Endothelial cell of umbilical vein (primary cell): ENCODE results near the gene MED26. TPM values are rescaled to one million over a fixed set of nuclear protein-coding genes. Genes with fewer than 3 reads are reported as not detected.

Experiments
- BruUV-seq: library from RNA; stranded (reverse); fragments of 400-500 nt; replicated peaks from 2 replicates; lab custom pipeline; 2021; lab: Mats Ljungman, UMichigan
- CTCF ChIA-PET: fragments of 300-600, 350-600 bp; sonication (Branson Sonifier 250); formaldehyde crosslinking; loops from one replicate; lab custom pipeline; 2021; ENCODE audit warnings: antibody characterized with exemption, inconsistent platforms; lab: Charles Lee
- POLR2A ChIA-PET: fragments of 300-600, 350-600 bp; sonication (Branson Sonifier 250); formaldehyde crosslinking; loops from one replicate; lab custom pipeline; 2021; ENCODE audit warnings: antibody characterized with exemption, inconsistent platforms; lab: Charles Lee
- DNase-seq: peaks from one replicate; pipeline ENCODE4 v3.0.0-alpha.2; 2011; ENCODE audit warnings: low read depth, low spot score
- FAIRE-seq: peaks from 2 replicates; lab custom pipeline; 2011; peaks lifted over from hg19 to GRCh38; lab: Jason Lieb, UNC
- H2AFZ ChIP-seq: 2 replicates; pipeline ENCODE4 v1.6.0; 2012; ENCODE audit warnings: low read depth, low read length, control low read depth, inconsistent platforms
- H3K27ac ChIP-seq: 2 replicates; pipeline ENCODE4 v1.5.1; 2011; ENCODE audit warnings: low read depth, mild to moderate bottlenecking, control low read depth, low read length, moderate library complexity; ENCODE audit not compliant: insufficient read depth
- H3K27me3 ChIP-seq, 2 experiments: 2 replicates each; pipeline versions ENCODE4 v1.6.0 to v1.6.1; 2011; ENCODE audit warnings: low read length in 2 of 2, mixed read lengths in 1 of 2; ENCODE audit not compliant: control insufficient read depth in 2 of 2, insufficient read depth in 2 of 2
- H3K36me3 ChIP-seq, 2 experiments: 2 replicates in 1 of 2; 3 replicates in 1 of 2; pipeline ENCODE4 v1.5.1; 2011; ENCODE audit warnings: low read length in 2 of 2, mild to moderate bottlenecking in 1 of 2, moderate library complexity in 1 of 2; ENCODE audit not compliant: control insufficient read depth in 2 of 2, insufficient read depth in 2 of 2; ENCODE audit errors: extremely low read depth in 1 of 2
- H3K4me1 ChIP-seq: 3 replicates; pipeline ENCODE4 v1.5.1; 2011; ENCODE audit warnings: mild to moderate bottlenecking, low read length; ENCODE audit not compliant: control insufficient read depth, insufficient read depth; ENCODE audit errors: extremely low read depth
- H3K4me2 ChIP-seq: 2 replicates; pipeline ENCODE4 v1.6.1; 2011; ENCODE audit warnings: low read length, control low read depth, mixed read lengths; ENCODE audit not compliant: insufficient read depth
- H3K4me3 ChIP-seq, 3 experiments: fragments of 200-600 bp in 1 of 3; sonication (generic), shearing (Covaris generic) in 1 of 3; replicated peaks in 1 of 3; 2 replicates each; pipeline ENCODE4 v1.5.1; 2011 to 2016; ENCODE audit warnings: control low read depth in 3 of 3, low read length in 3 of 3, mild to moderate bottlenecking in 2 of 3, inconsistent platforms in 1 of 3, low read depth in 1 of 3, moderate library complexity in 1 of 3; ENCODE audit not compliant: insufficient read depth in 1 of 3
- H3K79me2 ChIP-seq: 2 replicates; pipeline ENCODE4 v1.6.0; 2012; ENCODE audit warnings: low read length, inconsistent platforms; ENCODE audit not compliant: control insufficient read depth, insufficient read depth
- H3K9ac ChIP-seq: replicated peaks from 2 replicates; pipeline ENCODE3; 2011; ENCODE audit warnings: low read length, control low read depth; ENCODE audit not compliant: insufficient read depth; ENCODE audit errors: extremely low read depth
- H3K9me1 ChIP-seq: replicated peaks from 3 replicates; pipeline ENCODE4 v1.6.0; 2011; ENCODE audit warnings: mild to moderate bottlenecking, low read length; ENCODE audit not compliant: control insufficient read depth, insufficient read depth; ENCODE audit errors: extremely low read depth
- H3K9me3 ChIP-seq: replicated peaks from 2 replicates; pipeline ENCODE4 v1.5.1; 2012; ENCODE audit warnings: low read length, inconsistent platforms; ENCODE audit not compliant: control insufficient read depth, insufficient read depth
- H4K20me1 ChIP-seq: replicated peaks from 2 replicates; pipeline ENCODE3; 2011; ENCODE audit warnings: mild to moderate bottlenecking, low read length; ENCODE audit not compliant: control insufficient read depth, insufficient read depth; ENCODE audit errors: extremely low read depth
- EZH2 ChIP-seq: IDR thresholded peaks from 2 replicates; pipeline ENCODE4 v1.6.1; 2012; ENCODE audit warnings: borderline replicate concordance, low read depth, mild to moderate bottlenecking, moderate library complexity, low read length, inconsistent platforms; ENCODE audit not compliant: severe bottlenecking
- FOS ChIP-seq: IDR thresholded peaks from 2 replicates; pipeline ENCODE4 v1.6.1; 2011; ENCODE audit warnings: mild to moderate bottlenecking, low read length, moderate library complexity, borderline replicate concordance; ENCODE audit not compliant: insufficient read depth
- GATA2 ChIP-seq: IDR thresholded peaks from 2 replicates; pipeline ENCODE4 v1.7.0; 2011; ENCODE audit warnings: low read depth, mild to moderate bottlenecking, moderate library complexity, mixed read lengths, low read length; ENCODE audit not compliant: insufficient read length, insufficient read depth
- JUN ChIP-seq: IDR thresholded peaks from 2 replicates; pipeline ENCODE4 v1.6.1; 2011; ENCODE audit warnings: borderline replicate concordance, low read depth; ENCODE audit not compliant: insufficient read length, insufficient read depth
- MYC ChIP-seq: IDR thresholded peaks from one replicate; pipeline ENCODE4 v1.6.1; 2011; ENCODE audit warnings: mild to moderate bottlenecking, low read depth, low read length
- POLR2A ChIP-seq: IDR thresholded peaks from 2 replicates; pipeline ENCODE4 v1.6.1; 2012; ENCODE audit warnings: low read depth, mild to moderate bottlenecking, control low read depth, low read length
- POLR2AphosphoS5 ChIP-seq: IDR thresholded peaks from 2 replicates; pipeline ENCODE4 v1.6.1; 2012; ENCODE audit warnings: low read depth, mild to moderate bottlenecking, control low read depth, low read length, moderate library complexity; ENCODE audit not compliant: insufficient read depth
- dilution Hi-C: fragments of 300-500 bp; cut with MboI; formaldehyde crosslinking; loops from one replicate; pipeline ENCODE4 v1.15.0; 2019; ENCODE audit warnings: low sequenced_read_pairs; ENCODE audit not compliant: extremely low pct_ligation_motif_present
- intact Hi-C: fragments of 100-400 bp; cut with micrococcal nuclease; formaldehyde crosslinking; loops from one replicate; pipeline ENCODE4 v1.10.0; 2022
- polyA plus RNA-seq, 4 experiments: library from polyadenylated mRNA; depleted of rRNA in 3 of 4; stranded (reverse) in 3 of 4; unstranded in 1 of 4; fragments of >200 nt; gene quantifications; 2 replicates each; pipeline versions ENCODE4 v1.2.1 to v1.2.3, GENCODE V29; 2011 to 2012; ENCODE audit warnings: missing spikeins in 1 of 4
- total RNA-seq: library from RNA; stranded (reverse); gene quantifications from 2 replicates; pipeline ENCODE4 v1.2.3, GENCODE V29; 2021
- TF ChIP-seq, protein P1 (sequence below), 2 donors: IDR thresholded peaks; 1 replicate in 1 of 2; 2 replicates in 1 of 2; pipeline ENCODE4 v1.5.1; 2011; ENCODE audit warnings: low read length in 2 of 2, mild to moderate bottlenecking in 2 of 2, moderate library complexity in 2 of 2, control low read depth in 1 of 2, inconsistent platforms in 1 of 2, low read depth in 1 of 2; ENCODE audit not compliant: insufficient read depth in 1 of 2; ENCODE audit errors: extremely low read depth in 1 of 2
- TF ChIP-seq, protein P2 (sequence below): IDR thresholded peaks from 2 replicates; pipeline ENCODE4 v1.6.1; 2011; ENCODE audit not compliant: insufficient read depth, insufficient read length

The MED26 gene
- total and polyA plus RNA-seq, 2 donors (not counting 3 experiments of a cell fraction or from before 2014, with no cell fraction given): 5.6 to 13.4 TPM

DNA sequence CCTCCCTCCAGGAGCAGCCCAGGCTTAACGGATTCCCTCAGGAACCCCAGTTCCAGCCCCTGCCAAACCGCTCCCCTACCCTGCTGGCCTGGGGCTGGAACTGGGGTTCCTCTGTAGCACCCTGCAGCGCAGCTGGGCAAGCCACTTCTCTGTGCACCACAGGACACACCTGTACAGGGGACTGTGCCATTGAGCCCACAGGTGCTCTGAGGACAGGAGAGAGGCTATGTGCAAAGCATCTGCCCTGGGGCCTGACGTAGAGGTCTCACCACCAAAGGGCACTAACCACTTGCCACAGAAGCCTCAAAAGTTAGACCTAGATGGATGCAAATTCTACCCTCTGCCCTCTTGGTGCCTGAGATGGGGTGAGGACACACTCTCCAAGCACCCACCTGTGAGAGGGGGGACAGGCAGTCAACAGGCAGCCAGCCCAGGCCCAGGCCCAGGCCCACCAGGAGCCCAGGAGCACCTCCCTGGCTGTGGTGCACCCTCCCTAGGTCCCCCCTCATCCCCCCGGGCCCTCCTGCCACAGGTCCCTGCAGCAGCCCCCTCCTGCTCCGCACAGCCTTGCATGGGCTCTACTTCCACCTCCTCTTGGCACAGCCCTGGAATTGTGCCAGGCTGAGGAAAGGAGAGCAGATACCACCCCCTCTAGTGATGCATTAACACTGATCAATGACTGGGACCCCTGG, 28.2 kb downstream of the MED26 start:
- dilution Hi-C loops (no loop called here), intact Hi-C loops (no loop called here)
- no peaks in the 10 kb centered on the region for H3K27me3 ChIP-seq
- no peak overlapping the region for H3K9ac ChIP-seq
- H3K36me3 ChIP-seq: no peaks in the 10 kb centered on the region
- FAIRE-seq (no peak), DNase-seq (no peak)
- TF ChIP-seq, protein P1, sequence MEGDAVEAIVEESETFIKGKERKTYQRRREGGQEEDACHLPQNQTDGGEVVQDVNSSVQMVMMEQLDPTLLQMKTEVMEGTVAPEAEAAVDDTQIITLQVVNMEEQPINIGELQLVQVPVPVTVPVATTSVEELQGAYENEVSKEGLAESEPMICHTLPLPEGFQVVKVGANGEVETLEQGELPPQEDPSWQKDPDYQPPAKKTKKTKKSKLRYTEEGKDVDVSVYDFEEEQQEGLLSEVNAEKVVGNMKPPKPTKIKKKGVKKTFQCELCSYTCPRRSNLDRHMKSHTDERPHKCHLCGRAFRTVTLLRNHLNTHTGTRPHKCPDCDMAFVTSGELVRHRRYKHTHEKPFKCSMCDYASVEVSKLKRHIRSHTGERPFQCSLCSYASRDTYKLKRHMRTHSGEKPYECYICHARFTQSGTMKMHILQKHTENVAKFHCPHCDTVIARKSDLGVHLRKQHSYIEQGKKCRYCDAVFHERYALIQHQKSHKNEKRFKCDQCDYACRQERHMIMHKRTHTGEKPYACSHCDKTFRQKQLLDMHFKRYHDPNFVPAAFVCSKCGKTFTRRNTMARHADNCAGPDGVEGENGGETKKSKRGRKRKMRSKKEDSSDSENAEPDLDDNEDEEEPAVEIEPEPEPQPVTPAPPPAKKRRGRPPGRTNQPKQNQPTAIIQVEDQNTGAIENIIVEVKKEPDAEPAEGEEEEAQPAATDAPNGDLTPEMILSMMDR (IDR thresholded peaks at IDR 0.05; ENCODE audit: extremely low read depth in 1 of 2, insufficient read depth in 1 of 2, low read depth in 1 of 2, low read length in 2 of 2): no peak
- TF ChIP-seq FOS (no peak), POLR2AphosphoS5 (no peak), POLR2A (no peak), MYC (no peak), GATA2 (no peak), EZH2 (no peak), JUN (no peak)
- TF ChIP-seq, protein P2, sequence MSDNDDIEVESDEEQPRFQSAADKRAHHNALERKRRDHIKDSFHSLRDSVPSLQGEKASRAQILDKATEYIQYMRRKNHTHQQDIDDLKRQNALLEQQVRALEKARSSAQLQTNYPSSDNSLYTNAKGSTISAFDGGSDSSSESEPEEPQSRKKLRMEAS: no peak
- no TSS peak for BruUV-seq
- H2AFZ ChIP-seq: no peak overlapping the region
- H3K9me3 ChIP-seq: no peaks in the 10 kb centered on the region
- H3K9me1 ChIP-seq: no peaks in the 10 kb centered on the region
- ChIA-PET POLR2A (no interaction called here), CTCF (interaction anchor here (2.3 kb wide), 1 partner anchor 12 kb away, joined by 7 read pairs; no protein-coding TSS in a partner anchor)
- H3K79me2 ChIP-seq: peaks cover 86% of the 10 kb centered on the region
- no peak overlapping the region for H3K27ac ChIP-seq
- no peaks in the 10 kb centered on the region for H4K20me1 ChIP-seq
- H3K4me2 ChIP-seq: no peak overlapping the region
- no peaks in the 10 kb centered on the region for H3K4me1 ChIP-seq
- no peak overlapping the region for H3K4me3 ChIP-seq
